Measurements from ENCODE around the gene RD3L. TPM values are rescaled to one million over a fixed set of nuclear protein-coding genes. Genes with fewer than 3 reads are reported as not detected.

Gene RD3L
- total RNA-seq, 4 donors from 2014 or later, result not detected

- DNase-seq (ENCODE audit: low spot score) (no peak), ATAC-seq (ENCODE audit: low FRiP score) (no peak)
- TF ChIP-seq CTCF (IDR thresholded peaks at IDR 0.05), result no peak
Observed at GRCh38 chr14:103897075-103897947, 45.0 kb downstream of the RD3L start.

GRCh38 chr14:103896578-103896977 is 45.8 kb downstream of the RD3L start:
- ATAC-seq (ENCODE audit: low FRiP score) (no peak), DNase-seq (ENCODE audit: low spot score) (no peak)
- TF ChIP-seq CTCF (IDR thresholded peaks at IDR 0.05), result no peak

GRCh38 chr14:103894723-103895059 is 47.6 kb downstream of the RD3L start:
- no peak for TF ChIP-seq CTCF (IDR thresholded peaks at IDR 0.05)
- DNase-seq (ENCODE audit: low spot score), result no peak
- ATAC-seq (ENCODE audit: low FRiP score), result no peak

- DNase-seq (ENCODE audit: low spot score), result no peak
- no peak for TF ChIP-seq CTCF (IDR thresholded peaks at IDR 0.05)
- ATAC-seq (ENCODE audit: low FRiP score), result no peak
Observed at GRCh38 chr14:103894034-103894722, 48.2 kb downstream of the RD3L start.

- DNase-seq (ENCODE audit: low spot score) (no peak), ATAC-seq (ENCODE audit: low FRiP score) (no peak)
- TF ChIP-seq CTCF (IDR thresholded peaks at IDR 0.05), result no peak
Observed at GRCh38 chr14:103892247-103892646, 50.1 kb downstream of the RD3L start.

GRCh38 chr14:103891667-103892215 is 50.6 kb downstream of the RD3L start:
- ATAC-seq (ENCODE audit: low FRiP score) (no peak), DNase-seq (ENCODE audit: low spot score) (no peak)
- TF ChIP-seq CTCF (IDR thresholded peaks at IDR 0.05), result no peak
